ENCODE results near the gene SLC13A4.

Gene SLC13A4

GRCh38 chr7:135664046-135664589 is 63.9 kb downstream of the SLC13A4 start (continued):
- TF ChIP-seq ELK4 (IDR thresholded peaks at IDR 0.05; ENCODE audit: borderline replicate concordance, low read depth, low read length): no peak
- TF ChIP-seq ZBTB44 (tag by site-specific recombination; IDR thresholded peaks at IDR 0.05): no peak
- TF ChIP-seq ZNF398 (tag by site-specific recombination; IDR thresholded peaks at IDR 0.05): no peak
- TF ChIP-seq ZBTB20 (tag by site-specific recombination; IDR thresholded peaks at IDR 0.05): no peak
- TF ChIP-seq ZNF16 (tag by site-specific recombination; IDR thresholded peaks at IDR 0.05; ENCODE audit: low read depth): no peak
- TF ChIP-seq KLF8 (tag by site-specific recombination; IDR thresholded peaks at IDR 0.05): peak; percentile 64; the same call in 1 of the 2 replicates
- TF ChIP-seq ZNF157 (tag by site-specific recombination; IDR thresholded peaks at IDR 0.05): no peak
- no peak for TF ChIP-seq ZNF510 (tag by site-specific recombination; IDR thresholded peaks at IDR 0.05; ENCODE audit: insufficient replicate concordance)
- no peak for TF ChIP-seq ZBTB49 (tag by site-specific recombination; IDR thresholded peaks at IDR 0.05; ENCODE audit: low read depth)
- TF ChIP-seq ZNF202 (tag by site-specific recombination; IDR thresholded peaks at IDR 0.05; ENCODE audit: borderline replicate concordance): no peak
- no peak for TF ChIP-seq ZNF302 (tag by site-specific recombination; IDR thresholded peaks at IDR 0.05; ENCODE audit: low read depth)
- TF ChIP-seq ZNF311 (tag by site-specific recombination; IDR thresholded peaks at IDR 0.05; ENCODE audit: borderline replicate concordance): no peak
- TF ChIP-seq, protein P1, sequence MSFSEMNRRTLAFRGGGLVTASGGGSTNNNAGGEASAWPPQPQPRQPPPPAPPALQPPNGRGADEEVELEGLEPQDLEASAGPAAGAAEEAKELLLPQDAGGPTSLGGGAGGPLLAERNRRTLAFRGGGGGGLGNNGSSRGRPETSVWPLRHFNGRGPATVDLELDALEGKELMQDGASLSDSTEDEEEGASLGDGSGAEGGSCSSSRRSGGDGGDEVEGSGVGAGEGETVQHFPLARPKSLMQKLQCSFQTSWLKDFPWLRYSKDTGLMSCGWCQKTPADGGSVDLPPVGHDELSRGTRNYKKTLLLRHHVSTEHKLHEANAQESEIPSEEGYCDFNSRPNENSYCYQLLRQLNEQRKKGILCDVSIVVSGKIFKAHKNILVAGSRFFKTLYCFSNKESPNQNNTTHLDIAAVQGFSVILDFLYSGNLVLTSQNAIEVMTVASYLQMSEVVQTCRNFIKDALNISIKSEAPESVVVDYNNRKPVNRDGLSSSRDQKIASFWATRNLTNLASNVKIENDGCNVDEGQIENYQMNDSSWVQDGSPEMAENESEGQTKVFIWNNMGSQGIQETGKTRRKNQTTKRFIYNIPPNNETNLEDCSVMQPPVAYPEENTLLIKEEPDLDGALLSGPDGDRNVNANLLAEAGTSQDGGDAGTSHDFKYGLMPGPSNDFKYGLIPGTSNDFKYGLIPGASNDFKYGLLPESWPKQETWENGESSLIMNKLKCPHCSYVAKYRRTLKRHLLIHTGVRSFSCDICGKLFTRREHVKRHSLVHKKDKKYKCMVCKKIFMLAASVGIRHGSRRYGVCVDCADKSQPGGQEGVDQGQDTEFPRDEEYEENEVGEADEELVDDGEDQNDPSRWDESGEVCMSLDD (tag by site-specific recombination; IDR thresholded peaks at IDR 0.05): no peak
- TF ChIP-seq SP3 (tag by site-specific recombination; IDR thresholded peaks at IDR 0.05): no peak
- TF ChIP-seq ZNF660 (tag by site-specific recombination; IDR thresholded peaks at IDR 0.05): no peak
